Astrocyte (in vitro differentiated cells and primary cell): ENCODE results near the gene WBP2NL. TPM values are rescaled to one million over a fixed set of nuclear protein-coding genes. Genes with fewer than 3 reads are reported as not detected.

Source experiments
- DNase-seq: peaks from one replicate; pipeline ENCODE4 v3.0.0-alpha.2; 2010; ENCODE audit warnings: low read depth
- FAIRE-seq: peaks from 2 replicates; lab custom pipeline; 2011; peaks lifted over from hg19 to GRCh38; lab: Jason Lieb, UNC
- H2AFZ ChIP-seq: 2 replicates; pipeline ENCODE4 v1.6.0; 2012; ENCODE audit warnings: low read depth, low read length, inconsistent platforms
- H3K27ac ChIP-seq: 2 replicates; pipeline ENCODE4 v1.5.1; 2011; ENCODE audit warnings: low read depth, low read length, inconsistent platforms
- H3K27me3 ChIP-seq: 2 replicates; pipeline ENCODE4 v1.6.0; 2011; ENCODE audit warnings: low read length, inconsistent platforms; ENCODE audit not compliant: insufficient read depth
- H3K36me3 ChIP-seq: 2 replicates; pipeline ENCODE4 v1.5.1; 2011; ENCODE audit warnings: low read length, inconsistent platforms; ENCODE audit not compliant: insufficient read depth
- H3K4me1 ChIP-seq: 2 replicates; pipeline ENCODE4 v1.5.1; 2011; ENCODE audit warnings: low read length, inconsistent platforms; ENCODE audit not compliant: insufficient read depth
- H3K4me2 ChIP-seq: 2 replicates; pipeline ENCODE4 v1.6.0; 2012; ENCODE audit warnings: low read length, inconsistent platforms
- H3K4me3 ChIP-seq: 2 replicates; pipeline ENCODE4 v1.5.1; 2011; ENCODE audit warnings: low read depth, mild to moderate bottlenecking, low read length, inconsistent platforms; ENCODE audit not compliant: insufficient read depth
- H3K79me2 ChIP-seq: 2 replicates; pipeline ENCODE4 v1.6.0; 2012; ENCODE audit warnings: mild to moderate bottlenecking, low read length, inconsistent platforms; ENCODE audit not compliant: insufficient read depth
- H3K9ac ChIP-seq: 2 replicates; pipeline ENCODE4 v1.6.0; 2012; ENCODE audit warnings: mild to moderate bottlenecking, low read length, inconsistent platforms
- H3K9me3 ChIP-seq: 2 replicates; pipeline ENCODE4 v1.5.1; 2012; ENCODE audit warnings: low read depth, mild to moderate bottlenecking, low read length, inconsistent platforms; ENCODE audit not compliant: insufficient read depth
- H4K20me1 ChIP-seq: 2 replicates; pipeline ENCODE4 v1.6.0; 2012; ENCODE audit warnings: low read length, inconsistent platforms; ENCODE audit not compliant: insufficient read depth
- H3K27ac Mint-ChIP-seq: one replicate; pipeline ENCODE4 v1.8.0; 2021; ENCODE audit warnings: mild to moderate bottlenecking, mixed read lengths; ENCODE audit not compliant: unreplicated experiment
- H3K27me3 Mint-ChIP-seq: one replicate; pipeline ENCODE4 v1.8.0; 2021; ENCODE audit warnings: low read depth, mixed read lengths; ENCODE audit not compliant: unreplicated experiment
- H3K36me3 Mint-ChIP-seq: one replicate; pipeline ENCODE4 v1.8.0; 2021; ENCODE audit warnings: low read depth, mixed read lengths; ENCODE audit not compliant: unreplicated experiment
- H3K4me1 Mint-ChIP-seq: one replicate; pipeline ENCODE4 v1.8.0; 2021; ENCODE audit warnings: low read depth, mixed read lengths; ENCODE audit not compliant: unreplicated experiment
- H3K4me3 Mint-ChIP-seq: one replicate; pipeline ENCODE4 v1.8.0; 2021; ENCODE audit warnings: mild to moderate bottlenecking, moderate library complexity, mixed read lengths; ENCODE audit not compliant: unreplicated experiment
- H3K9me3 Mint-ChIP-seq: one replicate; pipeline ENCODE4 v1.8.0; 2021; ENCODE audit warnings: mild to moderate bottlenecking, mixed read lengths; ENCODE audit not compliant: unreplicated experiment
- CTCF ChIP-seq: IDR thresholded peaks from 2 replicates; pipeline ENCODE4 v1.5.1; 2011; ENCODE audit warnings: low read depth, mild to moderate bottlenecking, inconsistent platforms, low read length, moderate library complexity; ENCODE audit not compliant: insufficient read depth
- EZH2 ChIP-seq: IDR thresholded peaks from 2 replicates; pipeline ENCODE4 v1.6.1; 2012; ENCODE audit warnings: mild to moderate bottlenecking, low read length, inconsistent platforms; ENCODE audit not compliant: insufficient read depth
- total RNA-seq: library from RNA; stranded (reverse); gene quantifications from 2 replicates; pipeline ENCODE4 v1.2.1, GENCODE V29; 2021

Gene WBP2NL
- total RNA-seq, 1 donor from 2014 or later = not detected

- Histone ChIP-seq H3K27me3 (peaks cover 2% of the 10 kb centered on the region), H3K79me2 (no peaks in the 10 kb centered on the region), H3K4me1 (peaks cover 3% of the 10 kb centered on the region), H3K4me3 (no peak overlapping the region), H3K9me3 (no peaks in the 10 kb centered on the region), H3K27ac (no peak overlapping the region), H2AFZ (peak overlapping the region; percentile 63), H3K9ac (no peak overlapping the region), H3K36me3 (no peaks in the 10 kb centered on the region), H4K20me1 (no peaks in the 10 kb centered on the region), H3K4me2 (no peak overlapping the region)
- peak overlapping the region; percentile 62 for H3K27ac Mint-ChIP-seq
- no peaks in the 10 kb centered on the region for H3K9me3 Mint-ChIP-seq
- FAIRE-seq (peak; percentile 52), DNase-seq (peak; percentile 75)
- H3K36me3 Mint-ChIP-seq = no peaks in the 10 kb centered on the region
- H3K27me3 Mint-ChIP-seq = peaks cover 30% of the 10 kb centered on the region
- H3K4me1 Mint-ChIP-seq = peaks cover 5% of the 10 kb centered on the region
- peak overlapping the region; percentile 35 for H3K4me3 Mint-ChIP-seq
- TF ChIP-seq CTCF (peak; percentile 35), EZH2 (no peak)
These were observed 31.9 kb upstream of the WBP2NL start for GRCh38 chr22:41966607-41967240.

GRCh38 chr22:41968601-41969000 lies 30.0 kb upstream of the WBP2NL start:
- Mint-ChIP-seq H3K27ac (no peak overlapping the region), H3K4me1 (peaks cover 5% of the 10 kb centered on the region), H3K36me3 (no peaks in the 10 kb centered on the region), H3K9me3 (peaks cover 4% of the 10 kb centered on the region), H3K27me3 (peaks cover 34% of the 10 kb centered on the region), H3K4me3 (no peak overlapping the region)
- no peak for TF ChIP-seq EZH2
- TF ChIP-seq CTCF = no peak
- H2AFZ ChIP-seq = no peak overlapping the region
- H3K27ac ChIP-seq = no peak overlapping the region
- H3K4me2 ChIP-seq = no peak overlapping the region
- H3K27me3 ChIP-seq = peaks cover 6% of the 10 kb centered on the region
- DNase-seq (no peak), FAIRE-seq (no peak)
- H3K79me2 ChIP-seq = no peaks in the 10 kb centered on the region
- no peak overlapping the region for H3K4me3 ChIP-seq
- H3K9ac ChIP-seq = no peak overlapping the region
- no peaks in the 10 kb centered on the region for H3K9me3 ChIP-seq
- H3K4me1 ChIP-seq = peaks cover 3% of the 10 kb centered on the region
- H3K36me3 ChIP-seq = no peaks in the 10 kb centered on the region
- H4K20me1 ChIP-seq = no peaks in the 10 kb centered on the region

- Mint-ChIP-seq H3K4me3 (no peak within 1 kb of the TSS), H3K27ac (no peak within 1 kb of the TSS), H3K9me3 (peaks cover 4% of the 10 kb centered on the region), H3K27me3 (peaks cover 29% of the 10 kb centered on the region), H3K4me1 (peaks cover 5% of the 10 kb centered on the region), H3K36me3 (no peaks in the 10 kb centered on the region)
- Histone ChIP-seq H3K9ac (no peak within 1 kb of the TSS), H4K20me1 (no peaks in the 10 kb centered on the region), H3K4me2 (no peak within 1 kb of the TSS), H3K4me3 (no peak within 1 kb of the TSS), H3K36me3 (no peaks in the 10 kb centered on the region), H3K27ac (no peak within 1 kb of the TSS), H3K79me2 (no peaks in the 10 kb centered on the region), H3K9me3 (no peaks in the 10 kb centered on the region), H3K4me1 (peaks cover 3% of the 10 kb centered on the region), H2AFZ (no peak within 1 kb of the TSS), H3K27me3 (peaks cover 6% of the 10 kb centered on the region)
- DNase-seq (no peak), FAIRE-seq (no peak)
- TF ChIP-seq EZH2 (no peak), CTCF (no peak)
These were observed 29.4 kb upstream of the WBP2NL start, which contains the start of gene SEPTIN3 for GRCh38 chr22:41969110-41969646. Gene SEPTIN3 (plus strand): TSS chr22:41969443. CDS start chr22:41971493, 2,050 bp downstream.
